Left renal pelvis (tissue), 4 donors: ENCODE data around the gene FAM83C. TPM values are rescaled to one million over a fixed set of nuclear protein-coding genes. Genes with fewer than 3 reads are reported as not detected.

Experiments used
- DNase-seq, 4 donors: peaks; one replicate each; pipeline ENCODE4 v3.0.0-alpha.2; 2013; ENCODE audit warnings: low read depth in 4 of 4, low spot score in 3 of 4
- polyA plus RNA-seq, 4 donors: library from polyadenylated mRNA; unstranded; fragments of 120-200 nt; gene quantifications; one replicate each; pipeline ENCODE4 v1.2.1, GENCODE V29; 2013; ENCODE audit not compliant: insufficient read length in 4 of 4

Gene FAM83C
- polyA plus RNA-seq, 4 donors: 0.09 TPM; not detected in 3

DNA sequence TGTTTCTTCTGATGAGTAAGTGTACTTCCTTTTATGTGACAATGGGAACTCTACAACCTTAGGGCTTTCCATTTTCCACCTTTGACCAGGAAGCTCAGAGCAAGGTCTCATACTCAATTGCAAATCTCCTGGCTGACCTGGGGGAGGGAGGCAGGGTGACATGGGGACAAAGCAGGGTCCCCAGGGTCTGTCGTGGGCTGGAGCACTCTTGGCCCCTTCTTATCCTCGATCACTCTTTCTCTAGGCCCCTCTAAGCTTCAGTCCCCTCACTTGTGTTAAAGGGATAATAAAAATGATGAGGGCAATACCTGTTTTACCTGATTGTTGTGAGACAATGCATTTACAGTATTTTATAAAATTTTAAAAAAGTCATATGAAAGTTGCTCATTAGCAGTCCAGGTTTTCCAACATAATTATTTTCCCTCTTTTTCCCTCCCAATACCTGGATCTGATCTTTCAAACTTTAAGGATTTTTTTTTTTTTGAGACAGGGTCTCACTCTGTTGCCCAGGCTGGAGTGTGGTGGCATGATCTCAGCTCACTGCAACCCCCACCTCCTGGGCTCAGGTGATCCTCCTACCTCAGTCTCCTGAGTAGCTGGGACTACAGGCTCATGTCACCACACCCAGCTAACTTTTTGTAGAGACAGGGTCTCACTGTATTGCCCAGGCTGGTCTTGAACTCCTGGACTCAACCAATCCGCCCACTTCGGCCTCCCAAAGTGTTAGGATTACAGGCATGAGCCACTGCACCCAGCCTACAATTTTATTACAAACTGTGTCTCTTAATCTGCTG is 8.4 kb upstream of the FAM83C start:
- no peak for DNase-seq

DNA sequence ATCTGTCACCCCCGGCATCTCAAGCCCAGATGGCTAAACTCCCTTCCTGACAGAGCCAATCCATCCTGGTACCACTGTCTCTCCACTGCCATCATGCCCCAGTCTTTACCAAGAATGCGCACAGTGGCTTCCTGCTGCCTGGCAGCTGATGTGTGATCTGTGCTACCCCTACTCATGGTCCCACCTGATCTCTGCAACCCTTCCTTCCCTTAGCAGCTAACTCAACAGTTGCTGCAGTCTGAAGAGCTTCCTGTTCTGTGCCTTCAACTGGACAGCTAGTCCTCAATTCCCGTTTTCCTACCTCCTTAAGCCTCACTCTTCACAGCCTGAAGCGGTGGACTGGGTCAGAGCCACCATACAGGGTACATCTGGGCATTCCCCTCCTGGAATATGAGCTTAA is 7.6 kb upstream of the FAM83C start:
- no peak for DNase-seq

GRCh38 chr20:35298264-35298663 is 6.0 kb upstream of the FAM83C start:
- no peak for DNase-seq

- DNase-seq: no peak
Observed at GRCh38 chr20:35297740-35298139, 5.5 kb upstream of the FAM83C start.

- no peak for DNase-seq
Observed at GRCh38 chr20:35297155-35297554, 4.9 kb upstream of the FAM83C start.

- no peak for DNase-seq
Observed at GRCh38 chr20:35296101-35296554, 3.9 kb upstream of the FAM83C start.

DNA sequence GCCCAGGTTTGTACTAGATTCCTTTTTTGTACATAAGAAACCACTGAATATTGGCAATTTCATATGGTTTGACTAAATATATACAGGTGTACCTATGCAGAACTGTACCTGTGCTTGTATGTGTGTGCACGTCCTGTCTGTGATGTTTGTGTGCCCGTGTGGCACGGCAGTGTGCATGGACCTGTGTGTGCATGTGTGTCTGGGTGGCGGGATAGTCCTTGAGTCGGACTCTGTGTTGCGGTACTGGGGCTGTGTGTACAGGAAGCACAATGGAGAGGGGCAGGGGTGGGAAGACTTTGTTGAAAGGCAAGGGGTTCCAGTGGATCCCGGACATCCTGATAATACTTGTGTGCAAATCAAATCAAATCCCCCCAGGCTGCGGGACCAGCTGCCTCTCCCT is 3.4 kb upstream of the FAM83C start:
- DNase-seq: no peak

DNA sequence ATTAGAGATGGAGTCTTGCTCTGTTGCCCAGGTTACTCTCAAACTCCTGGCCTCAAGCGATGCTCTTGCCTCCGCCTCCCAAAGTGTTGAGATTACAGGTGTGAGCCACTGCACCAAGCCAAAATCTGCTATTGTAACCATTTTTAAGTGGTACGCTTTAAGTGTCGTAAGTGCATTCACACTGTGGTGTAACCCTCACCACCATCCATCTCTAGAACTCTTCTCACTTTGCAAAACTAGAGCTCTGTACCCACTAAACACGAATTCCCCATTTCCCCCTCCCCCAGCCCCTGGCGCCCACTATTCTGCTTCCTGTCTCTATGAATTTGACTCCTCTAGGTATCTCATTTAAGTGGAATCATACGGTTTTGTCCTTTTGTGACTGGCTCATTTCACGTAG is 2.8 kb upstream of the FAM83C start:
- no peak for DNase-seq

DNA sequence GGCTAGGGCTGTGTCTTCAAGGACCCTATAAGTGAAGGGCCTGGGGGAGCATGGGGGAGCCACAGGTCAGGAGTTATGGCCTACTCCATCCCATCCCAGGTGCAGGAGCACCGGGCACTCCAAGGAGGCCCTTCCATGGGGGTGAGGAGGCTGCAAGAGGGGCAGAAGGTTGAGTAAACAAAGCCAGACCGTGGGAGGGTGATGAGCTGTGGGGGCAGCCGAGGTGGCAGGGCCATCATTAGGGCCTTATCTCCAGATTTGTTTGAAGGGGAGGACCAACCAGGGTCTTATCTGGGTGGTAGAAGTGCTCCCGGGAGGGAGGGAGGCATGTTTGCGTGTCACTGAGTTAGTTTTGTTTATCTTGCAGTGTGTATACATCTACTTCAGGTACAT is 2.1 kb upstream of the FAM83C start:
- no peak for DNase-seq

DNA sequence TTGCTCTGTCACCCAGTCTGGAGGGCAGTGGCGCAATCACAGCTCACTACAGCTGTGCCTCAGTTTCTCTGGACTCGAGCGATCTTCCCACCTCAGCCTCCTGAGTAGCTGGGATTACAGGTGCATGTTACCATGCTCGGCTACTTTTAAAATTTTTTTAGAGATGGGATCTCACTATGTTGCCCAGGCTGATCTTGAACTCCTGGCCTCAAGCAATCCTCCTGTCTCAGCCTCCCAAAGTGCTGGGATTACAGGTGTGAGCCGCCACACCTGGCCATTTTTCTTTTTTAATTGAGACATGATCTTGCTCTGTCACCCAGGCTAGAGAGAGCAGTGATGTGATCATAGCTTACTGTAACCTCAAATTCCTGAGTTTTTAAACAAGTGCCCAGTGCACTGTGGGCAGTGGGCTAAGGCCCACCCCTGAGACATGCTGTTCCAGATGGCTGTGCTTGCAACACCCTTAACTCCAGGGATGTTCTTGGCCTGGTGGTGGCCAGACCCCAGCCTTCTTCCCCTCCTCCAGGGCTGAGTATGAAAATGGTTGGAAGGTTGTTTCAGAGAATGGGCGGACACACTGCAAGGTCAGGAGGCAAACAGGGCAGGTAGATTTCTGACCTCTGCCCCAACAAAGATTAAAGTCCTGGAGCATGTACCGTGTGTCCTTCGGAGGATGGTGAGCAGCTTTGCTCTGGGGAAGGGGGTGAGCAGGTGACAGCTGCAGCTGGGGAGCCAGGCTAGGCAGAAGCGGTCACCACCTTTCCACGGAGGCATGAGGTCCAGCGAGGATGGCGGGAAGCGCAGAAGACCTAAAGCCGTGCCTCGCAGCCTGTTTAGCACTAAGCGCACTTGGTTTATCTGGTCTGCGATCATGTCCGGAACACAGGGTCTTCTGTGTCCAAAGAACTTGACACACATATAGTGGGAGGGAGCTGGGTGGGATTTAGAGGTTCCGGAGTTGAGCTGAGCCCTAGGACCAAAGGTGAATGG is 1.4 kb upstream of the FAM83C start:
- no peak for DNase-seq

- DNase-seq: no peak
Observed at GRCh38 chr20:35292504-35293285, 470 bp upstream of the FAM83C start.

DNA sequence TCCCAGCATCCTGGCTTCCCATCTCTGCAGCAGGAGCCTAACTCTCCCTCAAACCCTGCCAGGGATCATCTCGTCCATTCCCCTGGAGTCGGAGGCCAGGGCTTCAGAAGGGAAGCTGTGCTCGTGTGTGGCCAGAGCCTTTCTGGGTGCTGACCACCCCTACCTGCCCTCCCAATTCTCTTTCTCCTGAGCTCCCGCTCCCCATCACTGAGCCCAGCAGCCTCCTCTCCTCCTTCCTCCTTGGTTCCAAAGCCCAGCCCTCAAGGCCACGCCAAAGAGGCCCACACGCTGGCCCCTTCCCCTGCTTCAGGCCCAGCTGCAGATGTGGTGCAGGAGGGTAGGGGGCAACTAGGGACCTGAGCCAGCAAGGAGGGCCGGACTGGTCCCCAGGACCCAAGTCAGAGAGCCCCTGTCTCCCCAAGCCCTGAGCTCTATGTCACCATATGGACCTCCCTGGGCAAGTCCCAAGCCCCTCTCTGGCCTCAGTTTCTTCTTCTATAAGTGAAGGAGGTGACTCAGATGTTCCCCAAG is 1.3 kb downstream of the FAM83C start:
- no peak for DNase-seq

GRCh38 chr20:35290186-35290886 is 1.9 kb downstream of the FAM83C start:
- DNase-seq: no peak

- DNase-seq: no peak
Observed at GRCh38 chr20:35288325-35289060, 3.7 kb downstream of the FAM83C start.

DNA sequence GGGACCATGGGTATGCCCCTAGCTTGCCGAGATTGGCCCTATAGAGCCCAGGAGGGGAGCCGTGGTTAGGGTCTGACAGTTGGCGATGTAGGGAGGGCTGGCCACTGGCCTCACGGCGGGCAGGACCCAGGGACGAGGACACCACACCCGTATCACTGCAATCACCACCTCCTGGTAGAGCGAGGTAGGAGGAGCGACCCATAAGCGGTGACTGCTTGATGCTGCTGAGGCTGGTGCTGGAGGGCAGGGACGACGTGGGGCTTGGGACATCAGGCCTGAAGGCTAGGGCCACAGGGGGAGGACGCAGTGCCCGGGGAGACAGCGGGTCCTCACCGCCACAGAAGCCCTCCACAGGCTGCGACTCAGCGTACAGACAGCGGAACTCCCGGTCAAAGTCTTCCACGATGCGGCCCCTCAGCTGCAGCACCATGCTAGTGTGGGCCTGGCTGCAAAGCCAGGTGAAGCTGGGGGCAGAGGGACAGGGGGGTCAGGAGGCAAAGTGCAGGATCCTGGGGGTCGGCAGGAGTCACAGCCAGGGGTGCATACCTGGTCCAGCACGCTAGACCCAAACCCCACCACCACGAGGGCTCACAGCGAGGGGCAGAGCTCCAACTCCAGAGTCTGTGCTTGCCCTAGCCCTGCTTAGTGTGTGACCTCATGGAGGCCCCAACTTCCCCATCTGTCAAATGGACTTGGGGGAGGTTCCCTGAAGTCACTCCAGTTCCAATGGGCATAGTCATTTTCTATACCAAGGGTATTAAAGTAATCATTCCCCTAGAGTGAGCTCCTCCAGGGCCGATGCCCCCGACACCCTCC is 4.5 kb downstream of the FAM83C start:
- DNase-seq: no peak

DNA sequence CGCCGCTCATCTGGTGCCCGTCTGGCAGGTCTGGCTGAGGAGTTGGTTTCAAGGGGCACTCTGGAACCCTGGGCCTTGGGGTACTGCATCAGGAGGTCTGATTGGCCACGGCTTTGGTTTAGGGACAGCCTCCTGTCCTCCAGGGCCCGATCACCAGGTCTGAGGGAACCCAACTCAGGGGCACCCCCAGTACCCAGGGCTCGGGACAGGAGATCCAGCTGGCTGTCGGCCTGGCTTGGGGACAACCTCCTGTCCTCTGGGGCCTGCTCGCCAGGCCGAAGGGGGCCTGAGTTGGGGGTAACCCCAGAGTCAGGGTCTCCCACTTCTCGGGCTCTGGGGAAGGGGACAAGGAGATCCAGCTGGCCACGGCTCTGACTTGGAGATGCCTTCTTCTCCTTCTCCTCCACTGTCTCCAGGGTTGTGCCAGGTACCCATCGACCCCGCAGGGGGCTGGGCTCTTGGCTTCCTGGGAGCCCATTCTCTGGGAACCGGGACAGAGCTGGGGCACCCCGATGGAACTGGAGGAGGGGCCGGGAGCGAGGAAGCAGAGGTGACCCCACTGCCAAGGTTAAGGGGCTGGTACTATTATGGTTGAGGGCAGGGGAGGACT is 5.2 kb downstream of the FAM83C start:
- DNase-seq: no peak

- no peak for DNase-seq
Observed at GRCh38 chr20:35286077-35286898, 5.9 kb downstream of the FAM83C start.
